Measurements from ENCODE around the gene ACTN4.

ACTN4 gene

DNA sequence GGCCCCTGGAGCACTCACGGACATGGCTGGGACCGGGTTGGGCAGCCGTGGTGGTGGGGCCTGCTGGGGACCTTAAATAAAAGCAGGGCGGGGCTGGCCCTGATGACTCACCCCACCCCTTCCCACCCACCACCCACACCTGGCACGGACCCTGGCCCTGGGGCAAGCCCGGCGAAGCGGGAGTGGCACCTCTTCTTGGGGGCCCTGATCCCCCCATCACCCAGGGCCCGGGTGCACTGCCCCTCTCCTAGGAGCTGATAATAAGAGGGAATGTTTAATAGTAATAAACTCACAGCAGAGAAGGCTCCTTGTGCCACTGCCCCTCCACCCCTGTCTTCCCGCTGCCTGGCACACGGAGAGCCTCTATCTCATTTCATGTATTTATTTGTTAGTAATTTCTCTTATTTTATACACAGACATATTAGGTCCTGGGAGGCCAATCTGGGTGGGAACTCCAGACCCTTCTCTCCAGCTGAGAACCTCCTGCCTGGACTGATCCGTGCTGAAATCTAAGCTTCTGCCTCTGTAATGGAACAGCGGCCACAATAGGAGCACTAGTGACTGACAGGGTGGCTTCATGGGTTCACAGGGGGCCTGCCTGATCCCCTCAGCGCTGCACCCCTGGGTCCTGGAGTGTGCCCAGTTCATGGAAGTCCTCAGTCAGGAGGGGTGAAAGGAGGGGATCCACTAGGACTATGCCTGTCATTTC lies 126.2 kb downstream of the ACTN4 start, which contains the start of gene LGALS7:
Gene LGALS7 (minus strand): TSS at position 49 of the 709 bp plus-strand sequence. CDS start 25 bp downstream, at position 24.
- DNase-seq (ENCODE audit: low read depth) = no peak
- H3K4me3 ChIP-seq (ENCODE audit: low read length) = no peak within 1 kb of the TSS
- TF ChIP-seq, protein P1, sequence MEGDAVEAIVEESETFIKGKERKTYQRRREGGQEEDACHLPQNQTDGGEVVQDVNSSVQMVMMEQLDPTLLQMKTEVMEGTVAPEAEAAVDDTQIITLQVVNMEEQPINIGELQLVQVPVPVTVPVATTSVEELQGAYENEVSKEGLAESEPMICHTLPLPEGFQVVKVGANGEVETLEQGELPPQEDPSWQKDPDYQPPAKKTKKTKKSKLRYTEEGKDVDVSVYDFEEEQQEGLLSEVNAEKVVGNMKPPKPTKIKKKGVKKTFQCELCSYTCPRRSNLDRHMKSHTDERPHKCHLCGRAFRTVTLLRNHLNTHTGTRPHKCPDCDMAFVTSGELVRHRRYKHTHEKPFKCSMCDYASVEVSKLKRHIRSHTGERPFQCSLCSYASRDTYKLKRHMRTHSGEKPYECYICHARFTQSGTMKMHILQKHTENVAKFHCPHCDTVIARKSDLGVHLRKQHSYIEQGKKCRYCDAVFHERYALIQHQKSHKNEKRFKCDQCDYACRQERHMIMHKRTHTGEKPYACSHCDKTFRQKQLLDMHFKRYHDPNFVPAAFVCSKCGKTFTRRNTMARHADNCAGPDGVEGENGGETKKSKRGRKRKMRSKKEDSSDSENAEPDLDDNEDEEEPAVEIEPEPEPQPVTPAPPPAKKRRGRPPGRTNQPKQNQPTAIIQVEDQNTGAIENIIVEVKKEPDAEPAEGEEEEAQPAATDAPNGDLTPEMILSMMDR (conservative IDR thresholded peaks at IDR 0.05; ENCODE audit: low read length) = no peak

DNA sequence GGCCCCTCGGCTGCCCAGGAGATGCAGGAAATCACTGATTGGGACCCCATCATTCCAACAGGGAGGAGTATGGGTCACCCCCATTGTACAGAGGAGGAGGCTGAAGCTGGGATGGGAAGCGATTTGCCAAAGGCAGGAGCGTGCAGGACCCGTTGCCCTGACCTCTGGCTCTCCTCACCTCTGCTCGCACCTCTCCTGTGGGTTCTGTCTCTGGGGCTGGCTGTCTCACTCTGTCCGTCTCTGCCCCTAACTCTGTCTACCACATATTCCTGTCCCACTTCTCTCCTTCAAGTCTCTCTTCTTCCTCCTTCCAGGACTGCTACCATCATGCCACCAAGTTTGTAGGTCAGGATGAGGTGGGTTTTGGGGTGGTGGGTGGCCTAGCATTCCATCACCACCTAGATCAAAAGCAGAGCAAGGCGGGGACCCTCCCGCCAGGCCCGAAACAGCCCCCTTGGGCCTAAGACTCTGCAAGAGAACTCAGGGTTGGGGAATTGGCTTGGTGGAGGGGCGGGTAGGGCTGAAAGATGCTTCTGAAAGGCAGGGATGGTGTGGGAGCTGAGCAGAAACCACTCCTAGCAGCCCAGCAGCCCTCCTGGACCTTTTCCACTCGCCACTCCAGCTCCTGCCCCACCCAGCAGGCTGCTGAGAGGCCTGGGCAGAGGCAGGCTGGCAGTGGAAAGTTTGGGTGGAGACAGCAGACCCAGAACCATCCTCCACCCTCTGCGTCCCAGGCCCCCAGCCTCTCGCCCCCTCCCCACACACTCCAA lies 126.9 kb downstream of the ACTN4 start:
- no peak for DNase-seq (ENCODE audit: low read depth)
- H3K4me3 ChIP-seq (ENCODE audit: low read length) = no peak overlapping the region
- TF ChIP-seq, protein P1 (conservative IDR thresholded peaks at IDR 0.05; ENCODE audit: low read length) = no peak

DNA sequence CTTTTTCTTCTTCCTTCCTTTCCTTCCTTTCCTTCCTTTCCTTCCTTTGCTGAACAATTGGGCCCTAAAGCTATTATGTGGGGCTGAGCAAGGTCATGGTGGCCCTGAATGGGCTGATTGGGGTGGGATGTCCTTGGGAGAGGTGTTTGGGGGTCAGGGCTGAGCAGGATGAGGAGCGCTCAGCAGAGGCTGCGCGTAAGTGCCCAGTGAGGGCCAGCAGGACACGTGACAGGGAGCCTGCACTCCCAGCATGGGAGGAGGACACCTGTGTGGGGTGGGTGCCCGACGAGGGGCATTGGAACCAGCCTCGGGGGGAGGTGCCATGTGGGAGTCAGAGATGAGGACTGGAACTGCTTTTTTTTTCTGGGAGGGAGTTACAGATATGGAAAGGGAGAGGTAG lies 131.3 kb downstream of the ACTN4 start:
- no peak overlapping the region for H3K4me3 ChIP-seq (ENCODE audit: low read length)
- TF ChIP-seq, protein P1 (conservative IDR thresholded peaks at IDR 0.05; ENCODE audit: low read length) = no peak
- no peak for DNase-seq (ENCODE audit: low read depth)

DNA sequence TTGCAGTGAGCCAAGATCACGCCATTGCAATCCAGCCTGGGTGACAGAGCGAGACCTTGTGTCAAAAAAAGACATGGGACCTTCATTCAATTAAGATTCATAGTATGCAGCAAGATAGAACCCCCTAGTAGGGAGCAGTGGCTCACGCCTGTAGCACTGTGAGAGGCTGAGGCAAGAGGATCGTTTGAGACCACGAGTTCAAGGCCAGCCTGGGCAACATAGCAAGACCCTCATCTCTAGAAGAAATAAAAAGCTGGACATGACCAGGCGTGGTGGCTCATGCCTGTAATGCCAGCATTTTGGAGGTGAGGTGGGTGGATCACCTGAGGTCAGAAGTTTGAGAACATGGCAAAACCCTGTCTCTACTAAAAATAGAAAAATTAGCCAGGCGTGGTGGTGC lies 133.0 kb downstream of the ACTN4 start:
- no peak for DNase-seq (ENCODE audit: low read depth)
- TF ChIP-seq, protein P1 (conservative IDR thresholded peaks at IDR 0.05; ENCODE audit: low read length) = no peak
- no peak overlapping the region for H3K4me3 ChIP-seq (ENCODE audit: low read length)

DNA sequence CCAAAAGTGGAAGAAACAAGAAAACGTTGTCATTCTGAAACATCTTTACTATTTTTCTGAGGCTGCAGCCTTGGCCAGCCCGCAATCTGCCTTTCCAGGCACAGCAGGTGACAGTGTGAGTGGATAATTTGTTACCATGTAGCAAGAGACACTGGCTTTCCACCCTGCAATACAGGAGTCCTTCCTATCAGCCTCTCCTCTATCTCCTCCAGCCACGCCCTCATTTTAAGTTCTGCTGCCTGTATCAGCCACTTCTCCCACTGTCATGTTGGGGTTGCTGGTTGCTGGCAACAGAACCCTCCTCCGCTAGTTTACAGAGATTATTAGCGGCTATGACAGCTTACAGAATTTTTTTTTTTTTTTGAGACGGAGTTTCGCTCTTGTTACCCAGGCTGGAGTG lies 133.6 kb downstream of the ACTN4 start:
- TF ChIP-seq, protein P1 (conservative IDR thresholded peaks at IDR 0.05; ENCODE audit: low read length) = no peak
- no peak for DNase-seq (ENCODE audit: low read depth)
- H3K4me3 ChIP-seq (ENCODE audit: low read length) = no peak overlapping the region
